ENCODE data around the gene GAS2L3.

DNA sequence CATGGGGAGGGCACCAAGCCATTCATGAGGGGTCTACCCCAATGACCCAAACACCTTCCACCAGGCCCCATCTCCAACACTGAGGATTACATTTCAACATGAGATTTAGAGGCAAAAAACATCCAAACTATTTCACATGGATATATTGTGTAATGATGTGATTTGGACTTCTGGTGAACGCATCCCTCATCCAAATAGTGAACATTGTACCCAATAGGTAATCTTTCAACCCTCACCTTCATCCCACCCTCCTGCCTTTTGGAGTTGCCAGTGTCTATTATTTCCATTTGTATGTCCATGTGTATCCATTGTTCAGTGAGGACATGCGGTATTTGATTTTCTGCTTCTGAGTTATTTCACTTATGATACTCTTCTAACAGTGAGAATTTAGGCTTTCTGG is 16.1 kb upstream of the GAS2L3 start:
- TF ChIP-seq SP1 (CRISPR knock-in tag; IDR thresholded peaks at IDR 0.05) (no peak), ASH1L (IDR thresholded peaks at IDR 0.05; ENCODE audit: borderline replicate concordance, low read depth, partially characterized antibody) (no peak), EZH2 (IDR thresholded peaks at IDR 0.05; ENCODE audit: borderline replicate concordance, low read depth, low read length) (no peak), KAT2B (IDR thresholded peaks at IDR 0.05; ENCODE audit: low read depth, low read length) (no peak), POLR2AphosphoS5 (IDR thresholded peaks at IDR 0.05; ENCODE audit: control insufficient read depth, insufficient read depth, low read depth, low read length) (no peak), EGR1 (conservative IDR thresholded peaks at IDR 0.05) (no peak), SETDB1 (IDR thresholded peaks at IDR 0.05; ENCODE audit: low read length) (no peak)
- TF ChIP-seq, protein P1, sequence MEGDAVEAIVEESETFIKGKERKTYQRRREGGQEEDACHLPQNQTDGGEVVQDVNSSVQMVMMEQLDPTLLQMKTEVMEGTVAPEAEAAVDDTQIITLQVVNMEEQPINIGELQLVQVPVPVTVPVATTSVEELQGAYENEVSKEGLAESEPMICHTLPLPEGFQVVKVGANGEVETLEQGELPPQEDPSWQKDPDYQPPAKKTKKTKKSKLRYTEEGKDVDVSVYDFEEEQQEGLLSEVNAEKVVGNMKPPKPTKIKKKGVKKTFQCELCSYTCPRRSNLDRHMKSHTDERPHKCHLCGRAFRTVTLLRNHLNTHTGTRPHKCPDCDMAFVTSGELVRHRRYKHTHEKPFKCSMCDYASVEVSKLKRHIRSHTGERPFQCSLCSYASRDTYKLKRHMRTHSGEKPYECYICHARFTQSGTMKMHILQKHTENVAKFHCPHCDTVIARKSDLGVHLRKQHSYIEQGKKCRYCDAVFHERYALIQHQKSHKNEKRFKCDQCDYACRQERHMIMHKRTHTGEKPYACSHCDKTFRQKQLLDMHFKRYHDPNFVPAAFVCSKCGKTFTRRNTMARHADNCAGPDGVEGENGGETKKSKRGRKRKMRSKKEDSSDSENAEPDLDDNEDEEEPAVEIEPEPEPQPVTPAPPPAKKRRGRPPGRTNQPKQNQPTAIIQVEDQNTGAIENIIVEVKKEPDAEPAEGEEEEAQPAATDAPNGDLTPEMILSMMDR (IDR thresholded peaks at IDR 0.05 in 2 of 3, conservative IDR thresholded peaks at IDR 0.05 in 1 of 3; ENCODE audit: insufficient read depth in 2 of 3, low read depth in 1 of 3, low read length in 3 of 3), result no peak
- TF ChIP-seq, protein P2, sequence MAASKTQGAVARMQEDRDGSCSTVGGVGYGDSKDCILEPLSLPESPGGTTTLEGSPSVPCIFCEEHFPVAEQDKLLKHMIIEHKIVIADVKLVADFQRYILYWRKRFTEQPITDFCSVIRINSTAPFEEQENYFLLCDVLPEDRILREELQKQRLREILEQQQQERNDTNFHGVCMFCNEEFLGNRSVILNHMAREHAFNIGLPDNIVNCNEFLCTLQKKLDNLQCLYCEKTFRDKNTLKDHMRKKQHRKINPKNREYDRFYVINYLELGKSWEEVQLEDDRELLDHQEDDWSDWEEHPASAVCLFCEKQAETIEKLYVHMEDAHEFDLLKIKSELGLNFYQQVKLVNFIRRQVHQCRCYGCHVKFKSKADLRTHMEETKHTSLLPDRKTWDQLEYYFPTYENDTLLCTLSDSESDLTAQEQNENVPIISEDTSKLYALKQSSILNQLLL (CRISPR knock-in tag; IDR thresholded peaks at IDR 0.05; ENCODE audit: borderline replicate concordance), result no peak
